HPDE6-E6E7 (cell line): ENCODE measurements around the gene SLC5A2.
"Not testable (repeated sequence)": the region's sequence is repeated elsewhere in the genome, so short reads cannot be mapped to it uniquely, and the experiment has no call there.

Source experiments
- DNase-seq: peaks from one replicate; pipeline ENCODE4 v3.0.0; 2011; ENCODE audit warnings: missing footprints; ENCODE audit errors: extremely low spot score

The SLC5A2 gene

DNA sequence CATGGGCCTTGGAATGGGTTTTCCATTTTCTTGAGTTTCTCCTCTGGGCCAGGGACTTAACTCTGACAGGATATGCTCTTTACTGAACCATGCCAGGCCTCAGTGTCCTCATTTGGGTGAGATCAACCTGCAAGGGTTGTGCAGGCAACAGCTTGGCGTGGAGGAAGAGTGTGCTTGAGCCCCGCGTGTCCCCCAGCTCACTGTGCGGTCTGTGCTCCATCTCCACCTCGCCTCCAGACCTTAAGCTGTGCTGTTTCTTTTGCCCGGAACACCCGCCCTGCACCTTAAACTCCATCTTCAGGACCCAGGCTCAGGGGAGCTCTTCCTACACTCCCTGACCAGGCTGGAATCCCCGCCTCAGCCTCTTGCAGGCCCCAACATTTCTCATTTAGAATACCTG is 15.6 kb downstream of the SLC5A2 start:
- DNase-seq = no peak

DNA sequence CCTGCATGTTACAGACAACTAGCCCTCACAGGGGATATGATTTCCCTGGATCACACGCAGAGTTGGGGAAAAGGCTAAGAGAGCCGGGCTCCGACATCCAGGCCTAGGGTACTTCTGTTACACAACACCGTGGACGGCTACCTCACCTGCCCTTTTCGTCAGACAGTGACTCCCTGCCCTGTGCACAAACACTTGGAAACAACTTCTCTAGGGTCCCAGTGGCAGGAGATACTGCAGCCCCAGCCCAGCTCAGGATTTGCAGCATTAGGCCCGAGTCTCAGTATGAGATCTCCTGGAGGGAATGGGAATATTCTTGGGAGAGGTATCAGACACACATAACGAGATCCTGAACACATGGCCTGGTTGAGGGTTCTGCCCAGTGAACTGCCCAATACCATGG is 17.0 kb downstream of the SLC5A2 start:
- DNase-seq = no peak

DNA sequence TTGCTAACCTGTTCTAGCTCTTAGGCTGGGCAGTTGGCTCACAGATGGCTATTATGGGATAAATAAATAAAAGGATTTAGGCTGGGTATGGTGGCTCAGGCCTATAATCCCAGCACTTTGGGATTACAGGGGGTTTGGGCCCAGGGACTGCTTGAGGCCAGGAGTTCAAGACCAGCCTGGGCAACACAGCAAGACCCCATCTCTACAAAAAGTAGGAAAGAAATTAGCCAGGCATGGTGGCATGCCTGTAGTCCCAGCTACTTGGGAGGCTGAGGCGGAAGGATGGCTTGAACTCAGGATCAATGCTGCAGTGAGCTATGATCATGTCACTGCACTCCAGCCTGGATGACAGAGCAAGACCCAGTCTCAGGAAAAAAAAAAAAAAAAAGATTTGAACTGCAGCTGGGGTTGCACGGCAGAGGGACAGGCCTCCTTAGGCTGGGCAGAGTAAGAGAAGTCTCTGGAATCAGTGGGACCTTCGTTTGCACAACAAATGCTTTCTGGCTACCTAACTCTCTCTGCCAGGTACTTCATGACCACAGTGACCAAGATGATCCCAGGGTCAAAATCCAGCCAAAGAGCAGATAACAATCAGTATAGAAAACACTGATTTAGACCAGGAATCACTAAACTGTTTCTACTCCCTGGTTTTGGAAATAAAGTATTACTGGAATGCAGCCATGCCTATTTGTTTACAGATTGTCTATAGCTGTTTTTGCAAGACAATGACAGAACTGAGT is 18.5 kb downstream of the SLC5A2 start:
- no peak for DNase-seq

DNA sequence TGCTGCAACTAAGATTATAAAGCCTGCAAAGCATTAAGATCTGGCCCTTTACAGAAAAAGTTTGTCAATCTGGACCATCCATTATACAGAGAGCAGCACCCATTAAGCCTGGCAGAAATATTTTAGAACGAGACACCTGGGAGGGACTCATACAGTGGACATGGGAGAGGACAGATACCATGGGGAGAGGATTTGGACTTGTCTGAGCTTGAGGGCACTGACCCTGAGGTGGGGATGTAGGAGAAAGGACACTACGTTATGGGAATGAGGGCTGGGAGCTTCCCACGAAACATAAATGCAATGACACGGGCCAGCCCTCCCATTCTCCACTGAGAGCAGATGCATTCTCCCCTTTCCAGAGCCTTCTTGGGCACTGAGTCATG is 19.0 kb downstream of the SLC5A2 start:
- no peak for DNase-seq

DNA sequence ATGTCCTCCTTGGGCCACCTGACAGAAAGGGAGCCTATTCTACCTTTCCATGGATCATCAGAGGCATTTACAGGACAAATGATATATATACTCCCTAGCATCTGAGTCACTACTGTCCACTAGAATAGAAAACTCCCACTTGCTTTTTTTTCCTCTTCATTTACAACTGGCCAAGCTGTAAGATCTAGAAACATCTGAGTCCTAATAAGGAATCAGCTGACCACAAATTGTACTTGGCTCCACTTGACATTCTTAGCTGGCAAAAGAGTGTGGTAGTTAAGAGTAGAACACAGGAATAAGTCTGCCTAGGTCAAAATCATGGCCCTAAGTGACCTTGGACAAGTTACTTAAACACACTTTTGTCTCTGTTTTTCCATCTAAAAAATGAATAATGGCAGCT is 20.1 kb downstream of the SLC5A2 start:
- no peak for DNase-seq

DNA sequence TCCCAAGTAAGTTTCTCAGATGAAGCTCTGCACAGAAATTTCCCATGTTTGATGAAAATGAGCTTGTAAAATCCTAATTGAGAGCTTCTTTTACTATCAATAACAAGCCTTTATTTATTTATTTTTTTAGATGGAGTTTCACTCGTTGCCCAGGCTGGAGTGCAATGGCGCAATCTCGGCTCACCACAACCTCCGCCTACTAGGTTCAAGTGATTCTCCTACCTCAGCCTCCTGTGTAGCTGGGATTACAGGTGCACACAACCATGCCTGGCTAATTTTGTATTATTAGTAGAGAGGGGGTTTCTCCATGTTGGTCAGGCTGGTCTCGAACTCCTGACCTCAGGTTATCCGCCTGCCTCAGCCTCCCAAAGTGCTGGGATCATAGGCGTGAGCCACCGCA is 20.6 kb downstream of the SLC5A2 start:
- DNase-seq = not testable (repeated sequence)

DNA sequence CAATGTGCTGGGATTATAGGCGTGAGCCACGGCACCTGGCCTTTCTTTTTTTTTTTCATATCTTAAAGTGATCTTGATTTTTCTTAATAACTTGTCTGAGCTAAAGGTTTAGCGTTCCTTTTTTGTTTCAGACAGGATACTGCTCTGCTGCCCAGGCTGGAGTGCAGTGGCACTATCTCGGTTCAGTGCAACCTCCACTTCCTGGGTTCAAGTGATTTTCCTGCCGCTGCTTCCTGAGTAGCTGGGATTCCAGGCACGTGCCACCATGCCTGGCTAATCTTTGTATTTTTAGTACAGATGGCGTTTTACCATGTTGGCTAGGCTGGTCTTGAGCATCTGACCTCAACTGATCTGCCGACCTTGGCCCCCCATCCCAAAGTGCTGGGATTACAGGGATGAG is 21.2 kb downstream of the SLC5A2 start:
- DNase-seq = no peak

DNA sequence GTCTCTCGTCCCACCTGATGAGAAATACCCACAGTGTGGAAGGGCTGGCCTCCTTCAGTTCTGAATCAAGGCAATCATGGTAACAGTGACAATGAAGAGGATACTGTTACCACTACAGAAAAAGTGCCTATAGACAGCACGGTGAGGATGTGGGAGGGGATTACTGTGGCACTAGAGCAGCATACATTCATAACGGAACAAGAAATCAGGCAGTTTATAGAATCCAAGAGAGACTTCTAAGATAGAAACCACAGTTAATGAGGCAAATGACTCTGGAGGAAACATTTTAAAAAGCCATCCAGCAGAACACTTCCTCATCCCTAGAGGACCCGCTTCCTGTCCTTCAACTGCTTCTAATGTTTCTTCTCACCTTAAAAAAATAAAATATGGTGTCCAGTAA is 22.6 kb downstream of the SLC5A2 start:
- no peak for DNase-seq

DNA sequence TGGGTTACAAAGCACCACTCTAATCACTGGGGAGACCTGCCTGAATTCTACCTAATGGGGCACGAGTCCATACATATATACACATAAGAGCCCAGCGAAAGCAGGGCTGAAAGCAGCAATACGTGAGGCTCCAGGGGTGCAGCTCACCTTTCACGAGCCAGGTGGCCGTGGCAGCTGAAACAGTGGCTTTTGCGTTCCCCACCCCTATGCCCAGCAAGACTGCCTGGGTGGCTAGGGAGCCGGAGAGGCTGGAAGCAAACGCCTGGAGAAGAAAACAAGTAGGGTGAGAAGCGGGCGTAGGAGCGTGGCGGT is 24.6 kb downstream of the SLC5A2 start:
- no peak for DNase-seq

DNA sequence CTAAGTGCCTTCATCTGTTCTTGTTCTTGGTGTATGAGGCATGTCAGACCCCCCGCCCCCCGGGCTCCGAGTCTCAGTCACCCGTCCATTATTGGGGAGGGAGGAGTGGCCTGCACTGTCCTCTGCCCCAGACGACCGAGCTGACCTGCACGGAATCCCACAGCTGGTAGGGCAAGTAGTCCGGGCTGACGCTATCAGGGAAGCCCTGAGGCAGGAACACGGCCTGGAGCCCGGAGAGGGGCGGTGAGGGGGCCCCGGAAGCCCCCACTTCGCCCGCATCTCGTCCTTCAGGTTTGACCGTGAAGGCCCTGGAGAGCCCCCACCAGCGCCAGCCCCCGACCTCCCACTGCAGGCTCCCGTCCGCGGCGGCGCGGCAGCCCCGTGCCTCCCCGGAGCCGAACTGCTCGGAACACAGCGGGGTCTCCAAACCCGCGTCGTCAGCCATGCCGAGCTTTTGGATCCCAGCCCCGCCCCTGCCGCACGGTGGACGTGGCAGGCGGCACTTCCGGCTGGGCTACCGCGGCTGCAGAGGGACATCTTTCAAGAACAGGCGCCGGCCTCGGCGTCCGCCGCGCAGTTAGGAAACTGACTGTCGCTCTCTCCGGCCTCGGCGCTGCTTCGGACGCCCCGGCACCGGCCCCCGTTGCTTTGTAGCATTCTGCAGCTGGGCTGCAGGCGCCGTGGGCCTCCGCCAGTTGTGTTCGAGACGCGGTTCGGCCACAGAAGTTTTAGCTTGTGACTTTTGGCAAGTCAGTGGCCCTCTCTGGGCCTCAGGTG is 25.2 kb downstream of the SLC5A2 start, which contains the start of gene RUSF1:
RUSF1 (minus strand) TSS at position 463 of the 777 bp plus-strand sequence; CDS start at position 445, 18 bp downstream.
- DNase-seq = peak; percentile 66

DNA sequence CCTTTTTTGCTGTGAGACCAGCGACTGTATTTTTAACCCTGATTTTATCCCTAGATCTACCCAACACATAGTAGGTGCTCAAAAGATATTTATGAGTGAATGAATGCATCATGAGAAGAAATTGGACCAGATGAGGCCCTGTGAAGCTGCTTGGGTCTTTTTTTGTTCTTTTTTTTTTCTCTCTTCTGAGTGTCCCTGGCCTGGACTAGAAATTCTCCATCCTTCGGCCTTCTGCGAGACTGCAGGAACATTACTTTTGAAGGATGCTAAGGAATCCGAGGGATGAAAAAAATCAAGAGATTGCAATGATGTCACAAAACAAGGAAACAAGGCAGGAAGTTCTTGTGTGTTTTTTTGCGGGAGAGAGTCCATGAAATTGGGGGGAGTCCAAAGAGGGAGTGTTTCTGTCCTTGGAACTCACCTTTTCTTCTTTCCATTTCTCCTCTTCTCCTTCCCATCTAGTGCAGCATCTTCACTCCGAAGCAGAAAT is 25.8 kb downstream of the SLC5A2 start:
- no peak for DNase-seq

DNA sequence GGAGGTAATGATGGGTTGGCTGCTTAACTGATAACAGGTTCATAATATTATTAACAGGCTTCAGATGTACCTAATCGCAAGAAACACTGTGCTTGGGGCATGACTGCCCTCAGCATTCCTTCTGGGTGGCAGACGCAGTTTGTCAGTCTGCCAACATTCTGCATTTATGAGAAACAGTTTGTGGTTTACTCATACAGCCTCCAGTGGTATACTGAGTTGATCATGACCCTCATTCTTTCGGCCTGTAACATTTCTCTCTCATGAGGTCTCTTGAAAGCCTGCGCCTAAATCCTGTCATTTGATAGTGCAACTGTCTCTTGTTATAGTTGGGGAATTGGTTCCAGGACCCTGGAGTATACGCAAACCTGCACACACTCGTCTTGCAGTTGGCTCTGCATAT is 30.2 kb downstream of the SLC5A2 start:
- no peak for DNase-seq

DNA sequence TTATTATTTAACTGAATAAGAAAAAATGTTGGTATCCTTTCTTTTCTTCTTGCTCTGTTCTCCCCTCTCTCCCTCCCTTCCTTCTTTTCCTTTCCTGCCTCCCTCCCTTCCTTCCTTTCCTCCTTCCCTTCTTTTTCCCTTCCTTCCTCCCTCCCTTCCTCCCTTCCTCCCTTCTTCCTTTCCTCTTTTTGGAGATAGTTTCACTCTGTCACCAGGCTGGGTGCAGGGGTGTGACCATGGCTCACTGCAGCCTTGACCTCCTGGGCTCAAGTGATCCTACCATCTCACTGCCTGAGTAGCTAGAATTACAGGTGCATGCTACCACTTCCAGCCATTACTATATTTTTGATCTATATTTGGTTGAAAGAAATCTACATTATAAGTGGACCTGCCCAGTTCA is 31.0 kb downstream of the SLC5A2 start:
- DNase-seq = no peak

DNA sequence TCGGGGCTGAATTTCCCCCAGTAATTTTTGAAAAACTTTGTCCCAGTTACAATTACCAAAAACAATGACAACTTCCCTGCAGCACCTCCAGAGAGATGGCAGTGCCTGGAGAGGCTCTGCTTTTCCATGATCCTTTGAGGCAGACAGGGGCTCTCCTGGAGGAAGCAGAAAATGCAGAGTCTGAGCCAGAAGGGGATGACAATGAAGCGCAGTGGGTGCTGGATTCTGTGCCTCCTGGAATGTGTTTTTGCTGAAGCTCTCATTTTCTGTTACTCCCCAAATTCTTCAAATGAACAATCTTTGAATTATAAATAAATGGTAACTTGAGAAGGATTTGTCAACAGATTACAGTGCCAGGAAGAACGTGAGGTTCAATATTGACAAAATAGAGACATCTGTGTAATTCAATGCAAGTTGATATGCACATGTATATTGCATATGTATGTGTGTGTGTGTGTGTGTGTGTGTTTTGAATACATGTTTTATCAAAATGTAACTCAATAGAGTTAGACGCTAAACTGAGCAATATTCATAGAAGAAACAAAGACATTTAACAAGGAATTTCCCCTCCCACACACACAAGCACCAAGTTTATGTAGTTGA is 35.0 kb downstream of the SLC5A2 start:
- no peak for DNase-seq

DNA sequence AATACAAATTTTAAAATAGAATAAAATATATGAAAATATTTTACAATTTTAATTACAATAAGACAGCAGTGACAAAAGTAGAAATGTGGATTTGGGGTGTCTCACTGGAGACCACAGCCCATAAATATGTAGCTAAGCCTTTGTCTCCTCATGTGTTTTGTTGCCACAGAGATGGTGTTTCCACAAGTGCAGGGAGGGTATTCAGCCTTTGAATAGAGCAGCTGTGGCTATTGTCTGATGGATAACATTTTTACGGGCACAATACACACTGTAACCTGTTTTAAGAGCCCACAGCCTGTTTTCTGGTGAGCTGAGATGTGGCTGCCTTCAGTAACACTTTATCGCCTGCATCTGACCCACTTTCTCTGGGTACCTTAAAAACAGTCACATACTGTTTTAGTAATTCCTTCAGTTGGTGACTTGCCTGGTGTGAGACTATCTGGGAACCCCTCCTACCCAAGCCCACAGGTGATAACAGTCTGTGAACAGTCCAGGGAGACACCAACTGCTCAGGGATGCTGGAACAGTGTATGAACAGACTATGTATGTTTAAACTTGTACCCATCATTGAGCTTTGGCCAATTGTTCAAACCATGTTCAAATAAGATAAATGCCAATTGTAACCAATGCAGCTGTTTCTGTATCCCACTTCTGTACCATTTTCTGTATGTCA is 37.0 kb downstream of the SLC5A2 start:
- no peak for DNase-seq

DNA sequence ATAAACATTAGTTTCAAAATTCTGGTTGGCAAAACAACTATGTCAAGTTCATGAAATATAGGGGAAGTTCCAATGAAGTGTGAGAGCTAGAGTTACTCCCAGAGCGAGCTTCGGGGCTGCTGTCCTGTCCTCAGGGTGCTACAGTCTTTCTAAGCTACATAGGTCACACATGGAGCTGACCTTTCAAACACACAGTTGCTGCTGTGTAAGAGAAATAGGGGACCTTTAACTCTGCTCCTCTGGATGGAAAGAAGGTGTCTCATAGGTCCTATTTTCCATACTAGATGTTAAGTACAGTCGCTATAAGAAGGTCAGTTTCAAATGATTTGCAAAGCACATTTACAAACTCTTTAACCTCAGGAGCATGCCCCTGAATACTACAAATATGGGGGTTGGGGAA is 38.4 kb downstream of the SLC5A2 start:
- no peak for DNase-seq

DNA sequence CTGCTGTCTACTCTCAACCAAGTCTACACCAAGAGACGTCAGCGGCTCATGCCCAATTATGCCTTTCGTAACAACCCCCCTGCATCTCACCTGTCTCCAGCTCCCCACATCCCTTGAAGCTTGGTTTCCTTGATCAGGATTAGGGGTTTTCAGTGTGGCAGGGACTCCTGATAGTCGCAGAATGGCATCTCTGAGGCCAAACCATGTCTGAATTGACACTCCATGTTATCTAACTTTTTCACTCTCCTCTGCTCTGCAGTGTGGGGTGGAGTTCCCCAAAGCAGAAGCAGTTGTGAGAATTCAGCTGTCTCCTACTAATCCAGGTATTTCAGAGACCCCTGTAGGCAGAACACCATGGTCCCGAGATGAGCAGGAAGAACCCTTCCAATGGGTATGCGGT is 39.1 kb downstream of the SLC5A2 start:
- DNase-seq = no peak

DNA sequence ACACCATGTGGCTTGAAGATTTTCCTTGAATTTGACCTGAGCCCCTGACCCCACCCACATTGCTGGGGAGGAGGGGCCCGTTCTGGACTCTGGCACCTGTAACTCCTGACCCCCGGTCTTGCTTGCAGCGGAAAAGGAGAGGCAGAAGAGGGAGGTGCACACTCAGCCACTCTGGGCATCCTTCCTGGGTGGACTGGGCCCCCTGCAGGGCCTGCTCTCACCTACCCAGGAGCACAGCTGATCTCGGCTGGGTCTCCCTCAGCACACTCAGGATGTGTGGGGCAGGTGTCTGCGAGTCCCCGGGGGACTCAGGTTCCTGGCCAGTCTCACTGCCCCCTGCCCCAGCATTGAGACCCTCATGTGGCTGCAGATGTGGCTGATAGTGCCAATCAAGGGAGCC is 40.8 kb downstream of the SLC5A2 start:
- DNase-seq = not testable (repeated sequence)

DNA sequence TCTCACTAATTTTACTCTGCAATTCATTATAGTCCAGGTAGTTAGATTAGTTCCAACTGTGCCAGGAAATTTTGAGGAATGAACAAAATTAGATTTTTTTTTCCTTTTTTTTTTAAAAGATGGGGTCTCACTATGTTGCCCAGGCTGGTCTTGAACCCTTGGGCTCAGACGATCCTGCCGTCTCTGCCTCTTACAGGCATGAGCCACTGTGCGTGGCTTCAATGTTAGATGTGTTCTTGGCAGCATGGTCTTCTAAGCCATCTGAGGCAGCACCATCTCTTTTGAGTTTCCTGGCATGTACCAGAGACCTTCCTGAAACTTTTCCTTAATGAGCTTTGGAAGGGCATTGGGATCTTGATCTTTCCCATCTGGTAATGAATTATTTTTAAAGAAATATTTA is 42.2 kb downstream of the SLC5A2 start:
- no peak for DNase-seq

DNA sequence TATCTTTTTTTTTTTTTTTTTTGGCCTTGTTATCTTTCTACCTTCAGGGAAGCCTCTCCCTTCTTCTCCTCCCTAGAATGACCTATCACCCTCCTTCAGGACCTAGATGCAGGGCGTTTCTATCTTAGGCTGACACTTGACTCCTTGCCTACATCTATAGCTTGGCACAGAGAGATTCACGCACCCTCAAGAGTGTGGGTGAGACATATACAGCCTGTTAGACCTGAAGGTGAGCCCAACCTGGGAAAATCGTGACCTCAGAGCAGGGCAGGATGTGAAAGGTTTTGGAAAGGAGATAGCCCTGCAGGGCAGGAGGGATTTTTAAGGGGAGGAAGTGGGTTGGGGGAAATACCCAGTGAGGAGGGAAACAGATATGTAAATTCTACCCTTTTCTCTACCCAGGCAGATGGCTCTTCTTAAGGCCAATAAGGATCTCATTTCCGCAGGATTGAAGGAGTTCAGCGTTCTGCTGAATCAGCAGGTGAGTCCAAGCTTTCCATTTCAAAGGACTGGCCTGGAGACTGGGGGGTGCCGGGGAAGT is 44.9 kb downstream of the SLC5A2 start, which contains the start of gene AHSP:
AHSP (plus strand) TSS at position 167 of the 541 bp plus-strand sequence; CDS start at position 407, 240 bp downstream.
- no peak for DNase-seq

DNA sequence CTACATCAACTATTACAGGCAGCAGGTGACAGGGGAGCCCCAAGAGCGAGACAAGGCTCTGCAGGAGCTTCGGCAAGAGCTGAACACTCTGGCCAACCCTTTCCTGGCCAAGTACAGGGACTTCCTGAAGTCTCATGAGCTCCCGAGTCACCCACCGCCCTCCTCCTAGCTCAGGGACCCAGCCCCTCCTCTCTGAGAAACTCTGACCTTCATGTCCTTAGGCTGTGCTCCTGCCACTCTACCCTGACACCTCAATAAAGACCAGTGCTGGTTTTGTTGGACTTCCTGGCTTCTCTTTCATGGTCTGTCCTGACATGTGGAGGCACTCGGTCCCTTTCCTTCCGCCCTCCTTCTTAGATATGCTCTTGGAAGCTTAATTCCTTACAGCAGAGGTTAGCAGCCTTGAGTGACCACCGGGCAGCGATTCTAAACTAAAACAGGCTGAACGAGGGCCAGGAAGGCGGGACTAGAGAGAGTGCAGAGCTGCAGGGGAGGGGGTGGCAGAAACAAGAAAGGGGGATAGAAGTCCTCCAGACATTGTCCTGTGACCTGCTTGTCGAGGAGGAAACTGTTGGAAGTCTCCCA is 45.7 kb downstream of the SLC5A2 start:
- no peak for DNase-seq
